ENCODE data around the gene RPS6KA2.

Gene RPS6KA2

DNA sequence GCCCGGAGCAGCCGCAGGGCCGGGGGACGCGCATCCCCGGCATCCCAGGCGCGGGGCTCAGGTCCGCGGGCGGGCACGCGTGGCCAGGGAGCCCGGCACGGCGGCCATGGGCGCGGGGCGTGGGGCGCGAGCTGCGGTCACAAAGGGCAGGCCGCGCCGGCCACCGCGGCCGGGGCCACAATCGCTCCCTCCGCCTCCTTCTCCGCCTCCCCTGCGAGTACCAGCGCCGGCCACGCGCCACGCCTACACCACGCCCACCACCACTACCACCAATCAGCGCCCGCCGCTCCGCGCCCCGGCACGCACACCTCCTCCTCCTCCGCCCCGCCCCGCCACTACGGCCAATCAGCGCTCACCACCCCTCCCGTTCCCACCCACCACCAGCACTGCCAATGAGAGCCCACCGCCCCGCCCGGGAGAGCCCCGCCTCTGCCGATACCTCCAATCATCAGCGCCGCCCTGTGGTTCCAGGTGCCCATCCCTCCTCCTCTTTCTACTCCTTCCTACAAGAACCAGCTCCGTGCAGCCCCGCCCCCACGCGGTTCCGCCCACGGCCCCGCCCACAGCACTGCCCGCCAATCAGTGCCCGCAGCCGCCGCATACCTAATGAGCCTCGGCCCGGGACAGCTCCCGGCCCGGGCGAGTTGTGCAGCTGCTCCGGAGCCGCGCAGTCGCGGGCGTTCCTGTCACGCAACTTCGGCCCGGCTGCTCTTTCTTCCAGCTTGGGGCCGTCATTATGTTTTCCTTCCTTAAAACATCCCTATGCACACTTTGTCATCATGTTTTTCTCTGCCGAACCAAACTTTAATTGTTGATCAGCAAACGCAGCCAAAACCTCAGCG is at the start of gene RPS6KA2:
TSS of gene RPS6KA2 (minus strand) at position 219 of the 842 bp plus-strand sequence. CDS start 232 bp downstream, outside the sequence.
- peak; percentile 100 for DNase-seq

DNA sequence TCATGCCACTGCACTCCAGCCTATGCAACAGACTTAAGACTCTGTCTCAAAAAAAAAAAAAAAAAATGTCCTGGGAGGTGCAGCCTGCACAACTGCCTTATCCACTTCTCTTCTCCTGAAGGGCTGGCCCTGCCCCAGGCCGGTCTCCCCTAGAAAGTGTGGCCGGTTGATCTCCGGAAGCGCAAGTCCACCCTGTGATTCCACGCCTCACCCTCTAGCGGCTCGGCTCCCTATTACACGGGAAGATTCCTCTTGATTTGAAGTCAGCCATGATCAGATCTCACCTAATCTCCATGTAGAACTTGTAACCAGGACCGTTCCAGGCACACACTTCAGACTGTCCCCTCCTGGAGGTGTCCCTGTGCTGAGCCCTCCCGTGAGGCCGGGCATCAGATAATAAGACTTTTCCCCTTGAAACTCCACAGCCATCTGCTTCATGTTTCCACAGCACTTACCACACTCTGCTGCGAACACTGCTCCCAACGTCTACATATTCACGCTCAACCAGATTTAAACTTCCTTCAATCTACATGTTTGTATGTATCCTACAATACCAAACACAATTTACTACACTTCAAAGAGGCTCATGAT is 49.3 kb upstream of the RPS6KA2 start:
- no peak for DNase-seq

DNA sequence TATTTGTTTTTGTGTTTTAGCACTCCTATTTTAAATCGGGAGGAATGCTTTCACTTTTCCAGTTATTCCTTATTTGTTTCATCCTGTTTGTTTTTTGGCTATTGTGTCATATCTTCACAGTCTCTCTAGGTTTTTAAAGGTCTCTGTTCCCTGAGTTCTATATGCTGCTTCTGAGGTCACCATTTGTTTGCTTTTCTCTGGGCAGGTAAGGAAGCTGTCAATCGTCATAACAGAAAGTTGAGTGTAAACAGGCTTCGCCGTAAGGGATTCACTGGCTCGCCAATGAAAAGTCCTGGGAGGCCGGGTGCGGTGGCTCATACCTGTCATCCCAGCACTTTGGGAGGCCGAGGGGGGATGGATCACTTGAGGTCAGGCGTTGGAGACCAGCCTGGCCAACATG is 48.7 kb upstream of the RPS6KA2 start:
- no peak for DNase-seq

DNA sequence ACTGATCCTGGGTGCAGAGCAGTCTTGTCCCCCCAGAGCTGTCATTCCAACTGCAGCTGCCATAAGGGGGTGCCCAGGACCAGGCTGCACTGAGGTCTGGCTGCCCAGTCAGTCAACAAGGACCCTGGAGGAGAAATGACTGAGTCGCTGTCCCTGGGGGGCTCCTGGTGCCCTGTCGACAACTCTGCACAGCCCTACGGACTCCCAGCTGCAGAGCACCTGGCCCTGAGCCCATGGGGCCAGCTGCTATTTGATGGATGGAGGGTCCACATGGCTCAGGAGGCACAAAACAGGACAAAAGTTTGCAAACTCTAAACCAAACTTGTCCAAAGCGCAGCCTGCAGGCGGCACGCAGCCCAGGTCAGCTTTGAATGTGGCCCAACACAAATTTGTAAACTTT is 46.3 kb upstream of the RPS6KA2 start:
- no peak for DNase-seq

DNA sequence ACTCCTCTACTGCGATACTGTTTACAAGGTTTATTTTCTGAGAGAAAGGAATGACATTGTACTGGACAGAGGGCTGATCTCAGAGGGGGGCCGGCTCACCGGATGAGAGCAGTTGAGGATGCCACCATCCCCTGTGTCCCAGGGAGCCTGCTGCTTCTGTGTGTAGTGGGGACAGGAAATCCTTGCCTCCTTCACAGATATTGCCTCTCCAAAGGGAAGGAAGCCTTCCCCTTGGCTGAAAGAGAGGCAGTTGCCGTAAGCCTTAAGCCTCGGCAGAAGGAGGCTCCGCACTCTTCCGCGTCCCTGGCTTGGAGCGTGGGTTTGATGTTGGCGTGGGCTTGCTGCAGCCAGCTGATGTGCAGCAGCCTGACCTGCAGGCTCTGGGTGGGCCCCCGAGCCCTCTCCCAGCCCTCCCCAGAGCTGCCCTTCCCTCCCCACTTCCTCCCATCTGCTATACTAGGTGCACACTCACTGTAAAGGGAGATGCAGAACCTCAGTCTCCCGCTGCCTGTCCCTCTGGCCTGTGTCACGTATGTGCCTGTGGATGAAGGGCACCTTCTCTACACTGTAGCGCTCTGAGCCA is 45.7 kb upstream of the RPS6KA2 start:
- no peak for DNase-seq

DNA sequence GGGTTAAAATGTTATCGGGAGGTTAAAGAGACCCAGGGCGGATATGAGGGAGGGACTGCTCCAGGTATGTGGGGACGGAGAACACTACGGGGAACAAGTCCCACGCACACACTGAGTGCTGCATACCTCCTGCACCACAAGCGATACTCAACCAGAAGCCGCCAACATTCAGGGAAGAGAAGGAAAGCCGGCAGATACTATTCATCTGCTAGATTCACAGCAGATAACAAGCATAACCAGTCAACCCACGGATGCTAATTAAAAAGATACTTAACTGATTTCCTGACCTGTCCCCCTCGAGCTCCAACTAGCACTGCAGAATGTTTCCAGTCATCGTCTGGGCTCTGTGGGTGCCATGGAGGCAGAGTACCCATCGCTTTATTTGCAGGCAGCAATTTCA is 45.1 kb upstream of the RPS6KA2 start:
- no peak for DNase-seq

DNA sequence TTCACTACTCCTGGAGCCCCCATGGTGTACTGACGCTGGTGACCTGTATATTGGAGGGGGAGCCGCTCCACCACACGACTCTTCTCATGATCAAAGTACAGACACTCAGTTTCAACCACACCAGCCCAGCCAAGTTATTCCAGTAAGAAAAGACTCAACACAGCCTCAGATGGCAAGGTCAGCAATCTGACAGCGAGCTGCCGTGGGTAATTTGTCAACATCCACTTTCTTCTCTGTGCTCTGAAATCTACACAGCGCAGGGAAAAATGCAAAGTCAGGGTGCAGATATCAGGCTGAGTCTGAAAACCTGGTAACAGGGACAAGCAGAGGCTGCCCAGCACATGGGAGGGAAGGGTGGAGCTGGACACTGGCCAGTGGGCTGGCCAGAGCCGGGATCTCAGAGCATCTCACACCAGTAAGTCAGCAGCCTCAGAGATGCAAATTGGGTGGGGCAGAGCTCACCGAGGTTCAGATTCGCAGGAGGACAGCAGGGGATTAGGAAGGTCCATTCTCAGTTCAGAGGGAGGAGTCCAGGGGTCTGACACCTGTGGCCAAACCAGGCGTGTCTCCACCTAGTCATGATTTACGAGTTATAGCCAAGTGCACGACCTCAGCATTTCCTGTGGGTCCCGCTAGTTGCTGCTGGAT is 44.5 kb upstream of the RPS6KA2 start:
- no peak for DNase-seq

DNA sequence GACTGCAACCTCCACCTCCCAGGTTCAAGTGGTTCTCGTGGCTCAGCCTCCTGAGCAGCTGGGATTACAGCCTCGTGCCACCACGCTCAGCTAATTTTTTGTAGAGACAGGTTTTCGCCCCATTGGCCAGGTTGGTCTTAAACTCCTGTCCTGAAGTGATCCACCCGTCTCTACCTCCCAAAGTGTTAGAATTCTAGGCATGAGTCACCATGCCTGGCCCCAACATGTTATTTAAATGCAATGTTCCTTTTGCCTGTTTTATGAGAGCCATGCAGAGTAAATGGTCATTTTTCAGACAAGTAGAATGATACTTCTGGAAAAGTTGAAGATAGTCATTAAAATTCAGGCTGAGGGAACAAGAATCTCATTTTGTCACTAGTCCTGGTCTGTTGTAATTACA is 43.8 kb upstream of the RPS6KA2 start:
- DNase-seq = no peak

DNA sequence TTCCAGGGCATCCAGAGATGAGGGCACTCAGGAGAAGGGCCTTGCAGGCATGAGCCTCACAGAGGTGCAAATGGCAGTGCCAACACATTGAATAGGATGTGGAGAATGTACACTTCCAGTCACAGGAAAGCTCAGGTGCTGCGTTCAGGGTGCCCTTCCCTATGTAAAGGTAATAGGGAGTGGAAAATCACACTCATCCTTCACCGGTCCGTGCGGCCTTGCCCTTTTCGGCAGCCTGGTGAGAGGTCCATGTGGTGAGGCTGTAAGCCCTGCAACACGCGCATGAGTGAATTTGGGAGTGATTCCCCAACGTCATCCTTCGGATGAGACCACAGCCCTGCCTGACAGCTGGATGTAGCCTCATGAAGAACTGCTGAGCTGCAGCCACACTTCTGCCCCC is 43.0 kb upstream of the RPS6KA2 start:
- DNase-seq = no peak

DNA sequence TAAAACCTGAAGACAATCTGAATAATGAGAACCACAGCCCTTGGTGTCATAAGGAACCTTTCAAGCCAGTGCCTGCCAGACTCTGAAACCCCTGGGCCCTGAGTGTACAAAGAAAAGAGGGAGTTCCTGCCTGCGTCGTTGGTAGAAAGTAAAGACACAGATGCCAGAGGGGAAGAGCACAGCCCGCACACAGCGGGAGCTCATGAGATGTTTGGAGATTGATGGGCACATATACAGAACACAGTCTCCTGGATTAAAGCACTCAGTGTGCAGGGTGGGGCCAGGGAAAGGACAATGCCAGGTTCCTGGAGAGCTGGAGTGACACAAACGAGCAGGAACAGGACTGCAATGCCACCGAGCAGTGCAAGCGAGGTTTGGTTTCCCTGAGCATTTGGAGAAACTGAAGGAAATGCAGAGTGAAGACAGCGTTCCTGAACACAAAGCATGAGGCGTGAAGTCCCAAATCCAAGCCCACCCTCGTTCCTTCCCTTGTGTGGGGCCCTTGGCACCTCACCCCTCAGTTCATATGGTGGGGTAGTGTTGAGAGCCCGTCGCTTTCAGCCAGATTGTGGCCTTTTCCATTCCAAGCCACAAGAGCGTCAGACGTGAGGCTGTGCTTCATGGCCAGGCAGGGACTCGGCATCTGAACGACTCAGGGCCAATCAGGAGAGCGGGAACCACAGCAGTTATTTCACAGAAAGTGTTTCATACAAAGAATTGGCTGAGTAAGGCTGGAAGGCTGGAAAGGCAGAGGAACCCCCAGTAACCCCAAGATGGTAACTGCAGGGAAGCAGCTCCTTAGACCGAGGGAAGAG is 41.0 kb upstream of the RPS6KA2 start:
- no peak for DNase-seq

DNA sequence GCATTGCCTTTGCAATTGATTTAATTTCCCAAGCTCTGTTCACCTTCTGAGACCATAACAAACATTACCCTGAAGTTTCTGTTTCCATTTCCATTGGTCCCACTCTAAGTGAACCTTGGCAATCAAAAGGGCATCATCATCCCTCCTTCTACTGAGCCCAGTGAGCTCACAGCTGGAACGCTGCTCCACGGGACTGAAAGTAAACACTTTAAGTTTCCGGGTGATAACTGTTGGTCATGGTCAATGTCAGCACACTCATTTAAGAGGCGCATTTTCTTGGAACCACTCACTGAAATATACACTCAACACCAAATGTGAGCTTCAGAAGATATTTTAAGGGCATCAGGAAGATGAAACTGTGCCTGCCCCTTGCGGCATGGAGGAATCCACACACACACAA is 37.1 kb upstream of the RPS6KA2 start:
- DNase-seq = no peak

DNA sequence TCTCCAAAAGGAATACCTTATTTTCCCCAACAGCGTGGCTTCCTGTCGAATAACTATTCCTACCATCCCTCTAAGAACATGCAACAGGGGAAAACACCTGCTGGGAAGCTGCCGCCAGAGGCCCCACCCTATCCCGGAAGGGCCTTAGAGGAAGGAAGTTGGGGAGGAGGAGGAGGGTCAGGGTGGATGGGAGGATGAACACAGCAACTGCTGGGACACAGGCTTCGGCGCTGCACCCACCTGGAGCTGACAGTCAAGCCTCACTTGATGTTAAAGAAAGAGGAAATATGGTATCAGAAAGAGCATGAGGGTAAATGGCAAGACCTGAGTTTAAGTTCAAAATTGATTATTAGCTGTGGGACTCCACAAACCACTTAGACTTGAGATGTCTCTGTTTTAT is 36.5 kb upstream of the RPS6KA2 start:
- no peak for DNase-seq

DNA sequence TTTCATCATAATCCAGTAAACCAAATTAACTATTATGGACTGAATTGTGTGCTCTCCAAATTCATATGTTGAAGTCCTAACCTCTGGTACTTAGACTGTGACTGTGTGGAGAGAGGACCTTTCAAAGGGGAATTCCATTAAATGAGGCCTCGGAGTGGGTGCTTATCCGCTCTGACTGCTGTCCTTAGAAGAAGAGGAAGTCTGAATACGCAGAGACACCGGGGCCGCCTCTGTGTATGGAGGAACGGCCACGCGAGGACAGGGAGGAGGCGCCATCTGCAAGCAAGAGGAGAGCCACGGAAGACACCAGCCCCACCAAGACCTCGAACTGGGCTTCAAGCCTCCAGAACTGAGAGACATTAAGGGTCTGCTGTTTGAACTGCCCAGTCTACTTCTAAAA is 35.6 kb upstream of the RPS6KA2 start:
- no peak for DNase-seq

DNA sequence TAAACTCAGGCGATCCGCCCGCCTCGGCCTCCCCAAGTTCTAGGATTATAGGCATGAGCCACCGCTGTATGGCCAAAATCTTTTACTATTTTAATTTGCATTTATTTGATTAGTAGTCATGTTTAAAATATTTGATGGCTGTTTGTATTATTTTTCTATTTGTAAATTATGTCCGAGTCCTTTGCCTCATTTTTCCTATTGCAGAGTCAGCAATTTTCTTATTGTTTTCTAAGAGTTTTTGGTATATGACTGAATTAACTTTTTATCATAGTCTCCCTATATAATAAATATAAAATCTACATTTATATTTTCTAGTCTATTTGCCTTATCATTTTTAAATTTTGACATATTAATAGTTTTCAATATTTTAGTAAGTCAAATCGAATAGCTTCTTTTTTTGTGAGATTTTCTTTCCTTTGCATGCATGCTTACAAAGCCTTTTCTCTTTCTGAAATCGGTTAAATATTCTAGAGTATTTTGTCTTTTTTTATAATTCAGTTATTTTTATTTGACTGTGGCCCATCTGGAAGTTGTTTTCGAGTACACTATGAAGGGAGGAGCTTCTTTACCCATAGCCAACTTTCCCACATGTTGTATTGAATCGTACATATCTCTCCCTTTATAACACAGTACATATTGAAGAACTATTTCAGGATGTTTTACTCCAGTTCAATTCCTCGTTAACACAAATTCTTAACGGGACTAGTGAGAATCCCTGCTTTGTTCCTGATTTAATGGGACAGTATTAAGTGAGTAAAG is 34.5 kb upstream of the RPS6KA2 start:
- DNase-seq = no peak

DNA sequence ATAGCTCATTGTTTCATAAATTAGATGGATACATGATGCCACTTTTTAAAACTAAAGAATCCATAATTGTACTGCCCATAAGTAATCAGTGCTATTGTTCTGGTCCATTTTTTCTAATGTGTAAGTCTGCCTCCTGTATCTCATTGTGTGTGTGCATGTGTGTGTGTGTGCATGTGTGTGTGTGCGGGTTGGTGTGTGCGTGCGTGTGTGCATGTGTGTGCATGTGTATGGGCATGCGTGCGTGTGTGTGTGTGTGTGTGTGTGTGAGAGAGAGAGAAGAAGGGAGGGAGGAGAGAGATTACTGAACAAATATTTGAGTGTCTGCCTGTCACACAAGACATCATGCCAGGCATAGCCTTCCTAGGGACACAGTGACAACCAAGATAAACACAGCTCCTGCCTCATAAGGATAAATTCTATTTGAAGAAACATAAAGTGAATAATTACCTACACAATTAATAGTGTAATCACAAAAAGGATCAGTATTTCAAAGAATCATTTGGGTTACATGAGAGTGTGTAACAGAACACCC is 33.2 kb upstream of the RPS6KA2 start:
- DNase-seq = no peak

DNA sequence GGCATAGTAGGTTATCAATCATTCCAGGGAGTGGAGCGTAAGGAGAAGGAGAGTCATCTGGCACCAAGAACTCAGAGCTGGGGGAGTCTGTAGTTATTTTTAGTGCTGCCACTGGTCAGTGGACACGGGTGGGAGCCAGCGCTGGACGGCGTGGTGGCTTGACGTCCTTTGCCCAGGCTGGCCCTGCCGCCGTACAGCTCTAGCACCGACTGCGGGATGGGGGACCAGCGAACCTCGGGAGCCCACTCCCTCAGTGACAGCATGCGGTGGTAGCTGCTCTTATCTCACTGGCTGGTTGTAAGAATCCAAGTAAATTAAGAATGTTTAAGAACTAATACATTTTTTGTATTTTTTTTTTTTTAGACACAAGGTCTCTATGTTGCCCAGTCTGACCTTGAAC is 32.5 kb upstream of the RPS6KA2 start:
- no peak for DNase-seq

DNA sequence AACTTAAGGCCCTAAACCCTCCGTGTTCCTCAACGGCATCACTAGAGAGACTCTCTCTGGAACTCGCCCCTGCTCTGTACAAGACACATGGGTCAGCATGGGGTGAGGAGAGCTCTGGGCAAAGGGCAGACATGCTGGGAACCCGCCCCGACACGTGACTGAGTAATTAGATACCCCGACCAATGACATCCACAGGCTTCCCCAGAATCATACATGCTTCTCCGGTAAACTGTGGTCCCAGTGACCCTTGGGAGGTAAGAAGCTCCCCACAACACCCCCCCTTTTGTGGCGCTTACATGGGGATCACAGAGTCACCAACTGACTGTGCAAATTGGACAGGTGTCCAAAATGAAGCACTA is 31.7 kb upstream of the RPS6KA2 start:
- DNase-seq = no peak

DNA sequence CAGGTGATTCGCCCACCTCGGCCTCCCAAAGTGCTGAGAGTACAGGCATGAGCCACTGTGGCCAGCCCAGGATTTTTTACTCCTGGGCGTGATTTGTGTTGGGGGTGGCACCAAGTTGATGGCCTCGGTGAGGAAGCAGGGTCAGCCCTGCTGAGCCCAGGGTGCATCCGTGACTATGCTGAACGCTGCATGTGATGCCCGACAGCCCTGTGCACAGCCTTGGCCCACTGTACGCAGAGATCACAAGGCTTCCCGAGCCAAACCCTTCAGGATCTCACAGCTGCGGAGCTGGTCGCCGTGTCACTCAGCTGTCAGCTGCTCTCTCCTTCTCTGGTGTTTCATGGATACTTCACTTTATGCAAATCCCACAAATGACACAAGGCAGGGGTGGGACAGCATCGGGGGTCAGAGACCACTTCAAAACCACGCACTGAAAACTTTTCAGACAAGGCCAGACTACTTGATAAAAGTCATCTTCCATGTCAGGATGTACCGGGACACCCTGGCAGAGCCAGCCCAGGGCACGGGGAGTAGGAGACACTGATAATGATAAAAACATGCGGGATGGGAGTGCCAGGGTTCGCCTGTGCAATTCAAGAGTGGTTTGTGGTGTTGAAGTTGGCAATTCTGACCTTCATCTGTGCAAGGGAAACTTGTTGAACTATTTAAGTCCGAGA is 31.2 kb upstream of the RPS6KA2 start:
- DNase-seq = no peak

DNA sequence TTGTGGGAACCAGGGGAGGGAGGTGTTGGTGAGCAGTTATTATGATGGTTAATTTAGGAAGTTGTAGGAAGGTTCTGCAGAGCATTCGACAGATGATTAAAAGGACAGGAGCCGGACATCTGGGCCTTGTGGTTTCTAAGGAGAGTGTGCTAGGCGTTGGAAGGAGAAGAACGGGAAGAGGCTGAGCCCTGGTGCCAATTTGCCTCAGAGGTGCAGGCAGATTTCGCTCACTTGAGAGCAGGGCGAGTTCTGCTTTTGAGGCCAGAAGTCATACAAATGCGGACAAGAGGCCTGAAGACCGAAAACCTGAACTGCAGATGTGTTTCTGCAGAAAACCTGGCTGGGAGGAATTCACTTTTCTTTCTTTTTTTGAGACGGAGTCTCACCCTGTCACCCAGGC is 30.5 kb upstream of the RPS6KA2 start:
- no peak for DNase-seq

DNA sequence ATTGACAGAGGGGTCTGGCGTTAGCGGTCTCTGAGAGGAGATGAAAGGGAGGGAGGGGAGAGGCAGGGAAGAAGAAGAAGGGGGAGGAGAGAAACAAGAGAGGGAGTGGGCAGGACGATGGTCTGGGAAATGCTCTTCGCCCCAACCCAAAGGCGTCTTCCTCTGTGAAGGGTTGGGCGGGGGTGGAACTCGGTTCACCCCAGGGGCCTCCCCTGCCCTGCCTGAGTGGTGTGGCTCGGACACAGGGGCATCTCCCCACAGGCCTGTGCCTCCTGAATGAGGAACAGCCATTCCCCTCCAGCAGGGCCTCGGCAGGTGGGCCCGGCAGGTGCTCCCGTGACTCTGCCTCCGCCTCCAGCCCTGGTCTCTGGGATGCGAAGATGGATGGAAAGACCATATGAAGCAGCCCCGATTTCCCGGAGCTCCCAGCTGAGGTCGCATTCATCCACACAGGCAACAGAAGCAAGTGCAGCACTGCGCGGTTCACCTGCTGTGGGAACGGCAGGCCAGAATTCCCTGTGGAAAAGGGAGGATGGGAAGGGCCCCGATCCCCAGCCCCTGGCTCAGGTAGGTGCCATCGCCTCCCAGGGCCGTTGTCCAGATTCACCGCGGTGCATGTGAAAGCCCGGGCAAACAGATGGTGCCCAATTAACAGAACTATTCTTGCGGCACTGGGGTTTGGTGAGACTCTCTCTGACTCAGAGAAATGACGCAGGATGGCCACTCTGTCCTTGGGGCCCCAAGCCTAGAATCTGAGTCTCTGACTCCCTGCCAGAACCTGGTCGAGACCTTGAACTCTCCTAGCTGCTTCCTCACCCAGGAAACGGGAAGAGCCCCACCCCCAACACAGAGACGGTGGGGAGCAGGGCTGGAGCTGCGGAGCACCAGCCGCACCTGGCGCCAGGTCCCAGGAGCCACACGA is 29.4 kb upstream of the RPS6KA2 start:
- no peak for DNase-seq
